Activated naive CD4-positive, alpha-beta T cell treated with anti-CD3 and anti-CD28 coated beads for 36 hours (primary cell): ENCODE data around the gene ADGRA3. TPM values are rescaled to one million over a fixed set of nuclear protein-coding genes. Genes with fewer than 3 reads are reported as not detected.
"Not testable (repeated sequence)": the region's sequence is repeated elsewhere in the genome, so short reads cannot be mapped to it uniquely, and the experiment has no call there.

Experiments
- CTCF ChIA-PET: fragments of 350-600 bp; sonication (Branson Sonifier 250); formaldehyde crosslinking; loops from one replicate; lab custom pipeline; 2021; ENCODE audit warnings: antibody characterized with exemption; lab: Charles Lee
- DNase-seq: peaks from one replicate; pipeline ENCODE4 v3.0.0-alpha.2; 2020
- H3K27ac Mint-ChIP-seq: one replicate; pipeline ENCODE4 v1.8.0; 2021; ENCODE audit warnings: mild to moderate bottlenecking, mixed read lengths
- H3K27me3 Mint-ChIP-seq: one replicate; pipeline ENCODE4 v1.8.0; 2021; ENCODE audit warnings: low read depth, mixed read lengths
- H3K36me3 Mint-ChIP-seq: one replicate; pipeline ENCODE4 v1.8.0; 2021; ENCODE audit warnings: low read depth, mixed read lengths
- H3K4me1 Mint-ChIP-seq: one replicate; pipeline ENCODE4 v1.8.0; 2021; ENCODE audit warnings: low read depth, mixed read lengths
- H3K4me3 Mint-ChIP-seq: one replicate; pipeline ENCODE4 v1.8.0; 2021; ENCODE audit warnings: mild to moderate bottlenecking, moderate library complexity, mixed read lengths
- H3K9me3 Mint-ChIP-seq: one replicate; pipeline ENCODE4 v1.8.0; 2021; ENCODE audit warnings: mixed read lengths
- intact Hi-C: fragments of 100-400 bp; cut with micrococcal nuclease; formaldehyde crosslinking; loops from one replicate; pipeline ENCODE4 v1.15.1; 2023
- total RNA-seq, 2 experiments: library from RNA; stranded (reverse); gene quantifications; one replicate each; pipeline ENCODE4 v1.2.3, GENCODE V29; 2021

ADGRA3 gene
- total RNA-seq, 2 experiments from 2014 or later: 9.9 to 11.0 TPM

GRCh38 chr4:22384154-22384553 is 131.7 kb downstream of the ADGRA3 start:
- CTCF ChIA-PET: interaction anchor here (0.5 kb wide), 1 partner anchor 514 kb away, joined by 8 read pairs; no protein-coding TSS in a partner anchor
- H3K4me1 Mint-ChIP-seq: peaks cover 11% of the 10 kb centered on the region
- intact Hi-C loops: loop anchor here (2.0 kb wide), 2 partner anchors 287 to 495 kb away; no protein-coding TSS in a partner anchor
- H3K4me3 Mint-ChIP-seq: no peak overlapping the region
- H3K36me3 Mint-ChIP-seq: peaks cover 25% of the 10 kb centered on the region
- no peak overlapping the region for H3K27ac Mint-ChIP-seq
- peaks cover 4% of the 10 kb centered on the region for H3K9me3 Mint-ChIP-seq
- DNase-seq: no peak
- no peaks in the 10 kb centered on the region for H3K27me3 Mint-ChIP-seq

GRCh38 chr4:22382216-22382615 is 133.7 kb downstream of the ADGRA3 start:
- CTCF ChIA-PET: not testable (repeated sequence)

GRCh38 chr4:22372986-22373385 is 142.9 kb downstream of the ADGRA3 start:
- Mint-ChIP-seq H3K4me1 (no peaks in the 10 kb centered on the region), H3K36me3 (no peaks in the 10 kb centered on the region), H3K4me3 (no peak overlapping the region), H3K27ac (no peak overlapping the region), H3K9me3 (peaks cover 3% of the 10 kb centered on the region), H3K27me3 (no peaks in the 10 kb centered on the region)
- DNase-seq: no peak
- intact Hi-C loops: no loop called here
- CTCF ChIA-PET: interaction anchor here (0.5 to 0.8 kb wide), 2 partner anchors 16 to 39 kb away, joined by 3 to 4 read pairs; no protein-coding TSS in a partner anchor

More at GRCh38 chr4:22382216-22382615, 133.7 kb downstream of the ADGRA3 start:
- Mint-ChIP-seq H3K36me3 (peaks cover 15% of the 10 kb centered on the region), H3K9me3 (peaks cover 11% of the 10 kb centered on the region), H3K4me1 (peaks cover 11% of the 10 kb centered on the region)
- H3K4me3 Mint-ChIP-seq, DNase-seq, intact Hi-C loops, H3K27me3 Mint-ChIP-seq, H3K27ac Mint-ChIP-seq: not testable (repeated sequence)

GRCh38 chr4:22369901-22370562 is 145.8 kb downstream of the ADGRA3 start:
- Mint-ChIP-seq H3K27me3 (no peaks in the 10 kb centered on the region), H3K4me1 (no peaks in the 10 kb centered on the region), H3K4me3 (no peak overlapping the region), H3K27ac (no peak overlapping the region), H3K36me3 (no peaks in the 10 kb centered on the region), H3K9me3 (peaks cover 3% of the 10 kb centered on the region)
- intact Hi-C loops: no loop called here
- CTCF ChIA-PET: interaction anchor here (0.6 kb wide), 1 partner anchor 205 kb away, joined by 4 read pairs; no protein-coding TSS in a partner anchor
- DNase-seq: no peak

GRCh38 chr4:22363787-22364186 is 152.1 kb downstream of the ADGRA3 start:
- H3K27ac Mint-ChIP-seq: no peak overlapping the region
- H3K27me3 Mint-ChIP-seq: peaks cover 5% of the 10 kb centered on the region
- H3K36me3 Mint-ChIP-seq: no peaks in the 10 kb centered on the region
- no peaks in the 10 kb centered on the region for H3K4me1 Mint-ChIP-seq
- H3K4me3 Mint-ChIP-seq: no peak overlapping the region
- no peak for DNase-seq
- peaks cover 5% of the 10 kb centered on the region for H3K9me3 Mint-ChIP-seq
- CTCF ChIA-PET: interaction anchor here (0.6 kb wide), 1 partner anchor 23 kb away, joined by 3 read pairs; no protein-coding TSS in a partner anchor
- intact Hi-C loops: no loop called here

- H3K4me3 Mint-ChIP-seq: no peak overlapping the region
- no peaks in the 10 kb centered on the region for H3K36me3 Mint-ChIP-seq
- intact Hi-C loops: no loop called here
- H3K27me3 Mint-ChIP-seq: peaks cover 7% of the 10 kb centered on the region
- CTCF ChIA-PET: interaction anchor here (0.6 kb wide), 1 partner anchor 24 kb away, joined by 3 read pairs; no protein-coding TSS in a partner anchor
- no peaks in the 10 kb centered on the region for H3K4me1 Mint-ChIP-seq
- H3K27ac Mint-ChIP-seq: no peak overlapping the region
- peaks cover 6% of the 10 kb centered on the region for H3K9me3 Mint-ChIP-seq
- no peak for DNase-seq
These were observed 152.8 kb downstream of the ADGRA3 start for GRCh38 chr4:22363036-22363435.

- no peak overlapping the region for H3K27ac Mint-ChIP-seq
- peaks cover 9% of the 10 kb centered on the region for H3K27me3 Mint-ChIP-seq
- H3K4me3 Mint-ChIP-seq: no peak overlapping the region
- intact Hi-C loops: no loop called here
- no peak for DNase-seq
- no peaks in the 10 kb centered on the region for H3K4me1 Mint-ChIP-seq
- H3K36me3 Mint-ChIP-seq: no peaks in the 10 kb centered on the region
- peaks cover 10% of the 10 kb centered on the region for H3K9me3 Mint-ChIP-seq
- CTCF ChIA-PET: interaction anchor here (0.6 to 2.6 kb wide), 4 partner anchors 19 to 572 kb away, joined by 3 to 9 read pairs (median 3); no protein-coding TSS in a partner anchor
These were observed 158.8 kb downstream of the ADGRA3 start for GRCh38 chr4:22356987-22357596.

GRCh38 chr4:22348410-22348809 is 167.5 kb downstream of the ADGRA3 start:
- intact Hi-C loops: no loop called here
- H3K4me3 Mint-ChIP-seq: no peak overlapping the region
- H3K27ac Mint-ChIP-seq: no peak overlapping the region
- CTCF ChIA-PET: interaction anchor here (0.7 kb wide), 1 partner anchor 560 kb away, joined by 3 read pairs; no protein-coding TSS in a partner anchor
- H3K27me3 Mint-ChIP-seq: peaks cover under 1% of the 10 kb centered on the region
- H3K9me3 Mint-ChIP-seq: peaks cover under 1% of the 10 kb centered on the region
- H3K4me1 Mint-ChIP-seq: no peaks in the 10 kb centered on the region
- DNase-seq: no peak
- H3K36me3 Mint-ChIP-seq: no peaks in the 10 kb centered on the region

- no peak for DNase-seq
- Mint-ChIP-seq H3K36me3 (no peaks in the 10 kb centered on the region), H3K4me1 (no peaks in the 10 kb centered on the region), H3K27ac (no peak overlapping the region), H3K27me3 (no peaks in the 10 kb centered on the region), H3K9me3 (no peaks in the 10 kb centered on the region), H3K4me3 (no peak overlapping the region)
- CTCF ChIA-PET: no interaction called here
- intact Hi-C loops: no loop called here
These were observed 170.2 kb downstream of the ADGRA3 start for GRCh38 chr4:22345678-22346077.

- Mint-ChIP-seq H3K4me1 (no peaks in the 10 kb centered on the region), H3K36me3 (no peaks in the 10 kb centered on the region), H3K27ac (no peak overlapping the region), H3K4me3 (no peak overlapping the region), H3K9me3 (no peaks in the 10 kb centered on the region), H3K27me3 (no peaks in the 10 kb centered on the region)
- no peak for DNase-seq
- intact Hi-C loops: no loop called here
- CTCF ChIA-PET: no interaction called here
These were observed 170.8 kb downstream of the ADGRA3 start for GRCh38 chr4:22345055-22345454.

GRCh38 chr4:22343606-22344005 is 172.3 kb downstream of the ADGRA3 start:
- CTCF ChIA-PET: interaction anchor here (1.1 kb wide), 1 partner anchor 45 kb away, joined by 3 read pairs; no protein-coding TSS in a partner anchor
- H3K27ac Mint-ChIP-seq: no peak overlapping the region
- H3K27me3 Mint-ChIP-seq: no peaks in the 10 kb centered on the region
- intact Hi-C loops: no loop called here
- no peak overlapping the region for H3K4me3 Mint-ChIP-seq
- no peaks in the 10 kb centered on the region for H3K4me1 Mint-ChIP-seq
- no peaks in the 10 kb centered on the region for H3K36me3 Mint-ChIP-seq
- DNase-seq: no peak
- no peaks in the 10 kb centered on the region for H3K9me3 Mint-ChIP-seq

- no peak for DNase-seq
- Mint-ChIP-seq H3K27me3 (no peaks in the 10 kb centered on the region), H3K36me3 (no peaks in the 10 kb centered on the region), H3K27ac (no peak overlapping the region), H3K4me3 (no peak overlapping the region), H3K9me3 (no peaks in the 10 kb centered on the region), H3K4me1 (no peaks in the 10 kb centered on the region)
- CTCF ChIA-PET: interaction anchor here (0.7 kb wide), 1 partner anchor 142 kb away, joined by 3 read pairs; no protein-coding TSS in a partner anchor
- intact Hi-C loops: no loop called here
These were observed 176.4 kb downstream of the ADGRA3 start for GRCh38 chr4:22339491-22339890.
